GM13976 (cell line): ENCODE data around the gene MAML2.
A peak's percentile ranks its signal among the peaks of the same experiment; 100 is the strongest.

Experiments
- DNase-seq: peaks from one replicate; pipeline ENCODE4 v3.0.0; 2012; ENCODE audit warnings: low spot score
- CTCF ChIP-seq: IDR thresholded peaks from 2 replicates; pipeline ENCODE4 v1.5.1; 2012; ENCODE audit warnings: borderline replicate concordance, mild to moderate bottlenecking; ENCODE audit not compliant: insufficient read depth; ENCODE audit errors: extremely low read depth, missing control alignments, control extremely low read depth
- in situ Hi-C: fragments of 300-500 bp; cut with MboI; formaldehyde crosslinking; loops from one replicate; pipeline ENCODE4 v1.12.0; 2022; ENCODE audit warnings: low sequenced_read_pairs, mixed read lengths, inconsistent platforms; ENCODE audit not compliant: unreplicated experiment

MAML2 gene

GRCh38 chr11:96082002-96082899, 260.7 kb downstream of the MAML2 start:
- in situ Hi-C loops, result no loop called here
- no peak for TF ChIP-seq CTCF

GRCh38 chr11:96081561-96081960, 261.4 kb downstream of the MAML2 start:
- TF ChIP-seq CTCF, result no peak
- DNase-seq, result no peak
- in situ Hi-C loops, result no loop called here

More at GRCh38 chr11:96082002-96082899, 260.7 kb downstream of the MAML2 start:
- no peak for DNase-seq

- no peak for TF ChIP-seq CTCF
- no peak for DNase-seq
- in situ Hi-C loops, result no loop called here
These were observed 263.3 kb downstream of the MAML2 start for GRCh38 chr11:96079691-96080090.

GRCh38 chr11:96075532-96075959, 267.4 kb downstream of the MAML2 start:
- peak; percentile 49 for DNase-seq
- in situ Hi-C loops, result no loop called here
- TF ChIP-seq CTCF, result no peak

- no peak for TF ChIP-seq CTCF
- in situ Hi-C loops, result no loop called here
- DNase-seq, result no peak
These were observed 268.3 kb downstream of the MAML2 start for GRCh38 chr11:96074551-96075310.

GRCh38 chr11:96073536-96073935, 269.5 kb downstream of the MAML2 start:
- no peak for TF ChIP-seq CTCF
- in situ Hi-C loops, result no loop called here
- no peak for DNase-seq
